Measurements from ENCODE around the gene IL1R2. TPM values are rescaled to one million over a fixed set of nuclear protein-coding genes. Genes with fewer than 3 reads are reported as not detected.
"Not testable (repeated sequence)": the region's sequence is repeated elsewhere in the genome, so short reads cannot be mapped to it uniquely, and the experiment has no call there.

IL1R2 gene
- total RNA-seq, 1 experiment from 2014 or later = 0.59 TPM

DNA sequence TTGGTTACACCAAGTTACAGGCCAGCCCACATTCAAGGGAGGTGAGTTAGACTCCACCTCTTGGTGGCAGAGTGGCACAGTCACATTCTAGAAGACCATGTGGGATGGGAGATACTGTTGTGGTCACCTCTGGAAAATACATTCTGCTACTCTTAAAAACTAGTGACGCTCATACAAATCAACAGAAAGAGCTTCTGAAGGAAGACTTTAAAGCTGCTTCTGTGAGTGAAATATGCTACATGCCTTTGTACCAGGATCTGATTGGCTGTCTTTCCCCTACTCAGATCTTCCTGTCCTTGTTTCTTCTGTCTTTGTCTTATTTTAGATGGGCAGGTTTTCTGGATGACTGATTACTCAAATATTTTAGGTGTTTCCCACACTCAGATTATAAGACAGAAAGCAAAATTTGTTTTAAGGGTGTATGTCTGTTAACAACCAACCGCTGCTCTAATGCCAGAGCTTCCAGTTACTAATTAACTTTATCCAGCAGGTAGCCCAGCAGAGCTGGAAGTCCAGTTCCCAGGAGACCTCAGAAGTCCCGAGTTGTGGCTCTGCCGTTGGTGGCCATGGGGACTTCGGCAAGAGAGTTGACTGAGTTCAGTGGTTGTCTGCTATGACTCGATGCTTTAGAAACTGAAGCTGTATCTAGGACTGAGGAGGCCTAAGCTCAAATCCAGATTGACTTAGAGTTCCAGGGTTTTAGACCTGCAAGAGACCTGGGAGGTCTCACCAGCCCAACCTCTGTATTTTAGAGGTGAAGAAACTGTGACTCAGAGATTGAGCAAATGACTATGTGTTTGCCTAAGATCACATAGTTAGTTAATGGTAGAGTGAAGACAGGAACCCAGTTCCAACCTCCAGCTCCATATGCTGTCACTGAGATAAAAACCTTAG lies 7.4 kb downstream of the IL1R2 start:
- no peak for DNase-seq (ENCODE audit: low read depth)

DNA sequence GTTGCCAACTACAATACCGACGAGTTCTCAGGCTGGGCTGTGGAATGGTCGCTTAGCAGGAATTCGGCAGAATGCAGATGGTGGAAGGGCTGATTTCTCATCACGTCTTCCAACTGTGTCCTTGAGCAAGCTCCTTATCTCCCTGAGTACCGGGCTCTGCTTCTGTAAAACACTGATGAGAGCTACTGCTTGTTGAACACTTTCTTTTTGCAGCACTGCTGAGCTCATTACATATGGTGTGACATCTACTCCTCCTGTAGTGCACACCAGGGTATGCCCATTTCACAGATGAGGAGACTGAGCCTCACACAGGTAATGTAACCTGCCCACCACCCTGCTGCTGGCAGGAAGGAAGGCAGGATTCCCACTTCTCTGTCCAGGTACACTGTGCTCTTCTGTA lies 8.3 kb downstream of the IL1R2 start:
- no peak for DNase-seq (ENCODE audit: low read depth)

DNA sequence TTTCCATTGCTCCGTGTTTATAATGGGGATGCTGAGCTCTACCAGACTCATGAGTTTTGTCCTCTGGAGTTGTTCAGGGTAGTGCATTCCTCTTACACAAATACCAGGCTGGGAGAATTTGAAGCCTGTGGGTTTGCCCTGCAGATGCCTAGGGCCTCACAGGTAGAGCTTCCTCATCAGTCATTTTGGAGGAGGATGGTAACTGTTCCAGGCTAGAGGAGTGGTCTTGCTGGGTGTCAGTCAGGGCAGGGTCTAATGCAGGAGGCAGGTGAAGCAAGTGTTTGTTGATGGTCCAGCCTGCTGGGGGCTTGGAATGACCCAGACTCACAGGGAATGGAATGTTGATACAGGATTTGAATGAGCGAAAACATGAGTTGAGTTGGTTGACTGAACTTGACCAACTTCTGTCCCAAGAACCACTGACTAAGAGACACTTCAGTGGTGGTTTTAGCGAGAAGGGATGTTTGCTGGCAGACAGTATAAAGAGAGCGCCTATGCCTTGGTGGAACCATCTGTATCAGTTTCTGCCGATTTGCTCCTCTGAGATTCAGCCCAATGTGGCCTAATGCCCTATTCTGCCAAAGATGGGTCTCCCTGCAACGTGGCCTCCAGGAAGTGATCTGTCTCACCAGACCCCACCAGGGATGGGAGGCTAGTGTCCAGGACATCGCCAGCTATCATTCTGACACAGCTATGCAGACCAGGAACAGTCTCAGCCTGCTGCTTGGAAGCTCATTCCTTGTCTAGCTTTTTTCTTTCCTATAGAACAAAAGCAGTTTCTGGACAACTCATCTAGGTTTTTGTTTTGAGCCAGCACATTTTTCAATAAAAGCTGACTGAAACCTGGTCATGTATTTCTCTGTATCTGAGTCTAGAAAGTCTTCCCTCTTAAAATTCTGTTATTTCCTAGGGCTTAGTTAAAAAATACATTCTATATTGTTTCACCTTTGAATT lies 9.3 kb downstream of the IL1R2 start:
- DNase-seq (ENCODE audit: low read depth) = no peak

DNA sequence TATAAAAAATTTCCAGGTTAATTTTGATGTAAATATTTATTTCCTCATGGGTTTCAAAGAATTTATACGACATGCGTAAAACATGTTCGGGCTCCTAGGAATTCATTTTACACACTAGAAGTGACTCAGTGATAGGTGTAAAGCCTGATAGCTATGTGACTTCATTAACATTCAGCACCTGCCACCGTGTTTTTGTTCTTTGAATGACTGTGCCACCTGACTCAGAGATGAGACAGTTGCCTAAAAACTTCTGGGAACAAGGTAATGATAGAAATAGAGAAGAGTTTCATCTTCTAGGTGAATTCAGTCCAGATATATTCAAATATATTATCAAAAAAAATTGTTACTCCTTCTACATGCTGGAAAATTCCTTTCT lies 10.0 kb downstream of the IL1R2 start:
- no peak for DNase-seq (ENCODE audit: low read depth)

DNA sequence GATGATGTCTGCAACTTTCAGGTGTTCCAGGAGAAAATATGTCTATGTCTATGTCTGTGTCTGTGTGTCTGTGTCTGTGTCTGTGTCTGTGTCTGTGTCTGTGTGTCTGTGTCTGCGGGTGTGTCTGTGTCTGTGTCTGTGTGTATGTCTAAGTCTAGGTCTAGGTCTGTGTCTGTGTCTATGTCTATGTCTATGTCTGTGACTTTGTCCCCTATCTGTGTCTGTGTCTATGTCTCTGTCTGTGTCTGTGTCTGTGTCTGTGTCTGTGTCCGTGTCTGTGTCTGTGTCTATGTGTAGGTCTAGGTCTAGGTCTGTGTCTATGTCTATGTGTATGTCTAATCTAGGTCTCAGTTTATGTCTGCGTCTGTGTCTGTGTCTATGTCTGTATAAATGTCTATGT lies 10.5 kb downstream of the IL1R2 start:
- DNase-seq (ENCODE audit: low read depth) = no peak

DNA sequence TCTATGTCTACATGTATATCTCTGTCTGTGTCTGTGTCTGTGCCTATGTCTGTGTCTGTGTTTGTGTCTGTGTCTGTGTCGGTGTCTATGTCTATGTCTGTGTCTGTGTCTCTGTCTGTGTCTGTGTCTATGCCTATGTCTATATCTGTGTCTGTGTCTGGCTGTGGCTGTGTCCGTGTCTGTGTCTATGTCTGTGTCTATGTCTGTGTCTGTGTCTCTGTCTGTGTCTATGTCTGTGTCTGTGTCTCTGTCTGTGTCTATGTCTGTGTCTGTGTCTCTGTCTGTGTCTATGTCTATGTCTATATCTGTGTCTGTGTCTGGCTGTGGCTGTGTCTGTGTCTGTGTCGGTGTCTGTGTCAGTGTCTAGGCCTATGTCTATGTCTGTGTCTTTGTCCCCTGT lies 11.1 kb downstream of the IL1R2 start:
- DNase-seq (ENCODE audit: low read depth) = not testable (repeated sequence)

DNA sequence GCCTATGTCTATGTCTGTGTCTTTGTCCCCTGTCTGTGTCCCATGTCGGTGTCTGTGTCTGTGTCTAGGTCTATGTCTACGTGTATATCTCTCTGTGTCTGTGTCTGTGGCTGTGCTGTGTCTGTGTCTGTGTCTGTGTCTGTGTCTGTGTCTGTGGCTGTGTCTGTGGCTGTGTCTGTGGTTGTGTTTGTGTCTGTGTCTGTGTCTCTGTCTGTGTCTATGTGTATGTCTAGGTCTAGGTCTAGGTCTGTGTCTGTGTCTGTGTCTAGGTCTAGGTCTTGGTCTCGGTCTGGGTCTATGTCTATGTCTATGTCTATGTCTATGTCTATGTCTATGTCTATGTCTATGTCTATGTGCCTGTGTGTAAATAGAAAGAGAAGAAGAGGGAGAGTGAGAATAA lies 11.9 kb downstream of the IL1R2 start:
- DNase-seq (ENCODE audit: low read depth) = no peak

DNA sequence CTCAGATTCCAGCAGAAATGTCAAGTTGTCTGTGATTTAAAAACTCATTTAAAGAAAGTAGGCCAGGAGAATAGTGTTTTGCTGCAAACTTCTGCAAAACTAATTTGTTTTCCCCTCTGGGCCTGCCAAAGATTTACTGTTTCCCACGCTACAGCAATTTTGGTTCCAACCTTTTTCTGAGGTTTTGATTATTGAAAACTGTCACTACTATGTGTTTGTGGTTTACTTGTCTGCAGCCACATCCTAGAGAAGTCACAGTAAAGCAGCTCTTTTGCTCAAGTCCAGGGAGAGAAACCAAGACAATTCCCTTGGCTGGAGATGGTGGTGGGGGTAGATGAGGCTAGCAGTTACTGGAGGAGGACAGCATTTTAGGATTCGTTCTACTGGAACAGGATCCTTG lies 12.8 kb downstream of the IL1R2 start:
- DNase-seq (ENCODE audit: low read depth) = no peak

DNA sequence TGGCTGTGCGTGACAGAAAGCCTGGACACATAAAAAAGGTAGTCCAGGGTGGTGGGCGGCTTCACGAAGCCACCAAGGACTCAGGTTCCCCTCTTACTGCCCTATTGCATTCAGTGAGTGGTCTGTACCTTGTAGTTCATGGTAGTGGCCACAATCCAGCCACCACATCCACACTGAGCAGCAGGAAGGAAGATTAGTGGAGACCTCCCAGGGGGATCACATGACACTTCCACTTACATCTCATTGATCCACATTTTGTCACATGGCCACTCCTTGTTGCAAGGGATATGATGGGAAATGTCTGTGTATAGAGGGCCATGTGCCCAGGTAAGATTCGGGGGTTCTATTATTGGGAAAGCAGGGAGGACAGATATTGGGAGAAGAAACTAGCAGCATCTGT lies 13.7 kb downstream of the IL1R2 start:
- DNase-seq (ENCODE audit: low read depth) = no peak

DNA sequence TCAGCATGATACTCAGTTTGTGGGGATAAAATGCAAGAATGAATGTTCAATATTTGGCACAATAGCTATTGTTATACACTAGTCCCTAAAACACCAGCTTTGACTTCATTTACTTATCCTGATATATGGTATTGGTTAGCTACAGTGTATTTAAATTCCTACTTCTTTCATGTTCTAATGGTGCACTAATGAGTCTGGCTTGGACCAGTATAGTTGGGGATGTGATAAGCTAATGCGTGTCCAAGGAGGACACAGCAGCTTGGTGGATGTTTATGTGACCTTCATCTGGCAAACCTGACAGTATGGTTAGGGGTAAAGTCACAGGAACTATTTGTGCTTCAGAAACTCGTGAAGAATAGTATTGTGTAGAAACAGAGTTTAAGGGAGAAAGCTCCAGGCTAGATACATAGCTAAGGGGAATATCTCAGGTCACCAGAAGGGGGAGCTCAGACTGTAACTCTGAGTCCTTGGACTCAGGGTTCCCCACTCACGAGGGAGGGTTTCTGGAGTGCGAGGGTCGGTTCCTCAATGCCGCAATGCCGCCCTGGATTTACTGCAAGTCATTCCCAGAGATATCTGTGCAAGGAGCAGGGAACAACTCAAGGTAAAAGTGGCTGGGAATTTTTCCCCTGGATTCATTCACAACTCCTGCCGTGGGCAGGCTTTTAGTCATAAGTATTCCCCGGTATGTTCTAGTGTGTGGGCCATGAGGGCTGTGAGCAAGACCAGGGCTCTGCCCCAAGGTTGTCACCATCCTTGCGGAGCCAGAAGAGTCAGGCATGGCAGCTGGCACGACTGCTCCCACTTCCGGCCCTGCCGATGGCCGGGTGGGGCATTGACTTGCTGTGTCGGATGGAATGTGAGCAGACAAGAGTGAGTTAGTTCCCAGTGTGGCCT lies 14.5 kb downstream of the IL1R2 start:
- no peak for DNase-seq (ENCODE audit: low read depth)

DNA sequence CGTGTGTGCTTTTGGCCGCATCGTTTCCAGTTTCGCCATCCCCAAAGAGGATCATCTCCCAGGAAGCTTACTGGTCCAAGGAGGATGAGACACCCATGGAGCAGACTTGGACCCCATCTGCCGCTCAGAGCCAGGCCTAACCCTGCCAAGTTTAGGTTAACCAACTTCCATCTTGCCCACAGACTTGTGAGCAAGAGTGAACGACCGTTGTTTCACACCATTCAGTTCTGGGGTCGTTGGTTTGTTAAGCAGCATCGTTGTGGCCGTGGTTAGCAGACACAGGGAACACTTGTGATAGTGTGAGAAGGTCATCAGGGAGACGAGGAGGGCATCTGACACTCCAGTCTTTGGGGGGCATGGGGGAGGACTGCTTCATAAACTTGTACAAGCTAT lies 15.1 kb downstream of the IL1R2 start:
- DNase-seq (ENCODE audit: low read depth) = no peak

DNA sequence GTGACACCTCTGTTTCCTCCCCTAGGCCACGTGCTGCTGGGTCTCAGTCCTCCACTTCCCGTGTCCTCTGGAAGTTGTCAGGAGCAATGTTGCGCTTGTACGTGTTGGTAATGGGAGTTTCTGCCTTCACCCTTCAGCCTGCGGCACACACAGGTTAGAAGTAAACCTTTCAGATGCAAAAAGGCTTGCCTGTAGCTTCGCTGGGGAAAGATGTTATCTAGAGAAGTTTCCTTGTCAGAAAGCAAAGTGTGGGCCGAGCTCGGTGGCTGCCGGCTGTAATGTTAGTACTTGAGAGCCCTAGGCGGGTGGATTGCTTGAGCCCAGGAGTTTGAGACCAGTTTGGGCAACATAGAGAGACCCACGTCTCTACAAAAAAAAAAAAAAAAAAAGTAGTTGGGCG lies 16.7 kb downstream of the IL1R2 start:
- DNase-seq (ENCODE audit: low read depth) = no peak

DNA sequence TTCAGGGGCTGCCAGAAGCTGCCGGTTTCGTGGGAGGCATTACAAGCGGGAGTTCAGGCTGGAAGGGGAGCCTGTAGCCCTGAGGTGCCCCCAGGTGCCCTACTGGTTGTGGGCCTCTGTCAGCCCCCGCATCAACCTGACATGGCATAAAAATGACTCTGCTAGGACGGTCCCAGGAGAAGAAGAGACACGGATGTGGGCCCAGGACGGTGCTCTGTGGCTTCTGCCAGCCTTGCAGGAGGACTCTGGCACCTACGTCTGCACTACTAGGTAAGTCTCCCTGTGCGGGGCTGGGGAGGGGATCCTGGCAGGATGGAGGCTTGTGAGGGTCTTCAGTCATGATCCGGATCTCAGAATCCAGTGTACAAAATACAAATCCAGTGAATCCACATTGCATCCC lies 17.8 kb downstream of the IL1R2 start:
- no peak for DNase-seq (ENCODE audit: low read depth)

DNA sequence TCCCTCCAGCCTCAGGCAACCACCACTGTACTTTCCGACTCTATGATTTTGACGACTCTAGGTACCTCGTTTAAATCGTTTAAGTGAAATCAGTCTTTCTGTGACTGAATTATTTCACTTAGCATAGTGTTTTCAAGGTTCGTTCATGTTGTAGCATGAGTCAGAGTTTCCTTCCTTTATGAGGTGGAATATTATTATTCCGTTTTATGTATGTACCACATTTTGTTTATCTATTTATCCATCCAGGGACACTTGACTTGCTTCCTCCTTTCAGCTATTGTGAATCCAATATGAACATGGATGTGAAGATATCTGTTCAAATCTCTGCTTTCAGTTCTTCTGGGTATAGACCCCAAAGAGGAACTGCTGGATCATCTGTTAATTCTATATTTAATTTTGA lies 19.1 kb downstream of the IL1R2 start:
- DNase-seq (ENCODE audit: low read depth) = no peak

DNA sequence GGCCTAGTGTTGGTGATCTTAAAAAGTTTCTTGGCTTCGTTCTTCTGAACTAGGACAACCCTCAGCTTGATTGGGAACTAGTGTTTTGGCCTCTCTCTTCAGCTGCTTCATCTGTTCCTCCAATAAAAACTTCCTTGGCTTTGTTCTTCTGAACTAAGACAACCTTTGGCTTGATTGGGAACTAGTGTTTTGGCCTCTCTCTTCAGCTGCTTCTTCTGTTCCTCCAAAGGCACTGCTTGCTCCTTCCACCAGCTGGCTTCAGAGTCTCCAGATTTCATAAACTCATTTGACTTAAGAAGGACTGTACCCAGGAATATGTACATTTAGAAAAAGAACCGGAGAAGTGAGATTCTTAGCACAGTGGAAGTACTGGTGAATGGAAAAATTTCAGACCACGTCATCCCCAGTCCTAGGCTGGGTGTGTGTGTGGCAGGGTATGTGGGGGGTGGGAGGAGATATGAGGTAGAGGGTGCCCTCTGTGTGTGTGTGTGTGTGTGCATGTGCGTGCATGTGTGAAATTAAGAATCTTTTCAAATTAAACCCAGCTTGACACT lies 20.4 kb downstream of the IL1R2 start:
- no peak for DNase-seq (ENCODE audit: low read depth)

DNA sequence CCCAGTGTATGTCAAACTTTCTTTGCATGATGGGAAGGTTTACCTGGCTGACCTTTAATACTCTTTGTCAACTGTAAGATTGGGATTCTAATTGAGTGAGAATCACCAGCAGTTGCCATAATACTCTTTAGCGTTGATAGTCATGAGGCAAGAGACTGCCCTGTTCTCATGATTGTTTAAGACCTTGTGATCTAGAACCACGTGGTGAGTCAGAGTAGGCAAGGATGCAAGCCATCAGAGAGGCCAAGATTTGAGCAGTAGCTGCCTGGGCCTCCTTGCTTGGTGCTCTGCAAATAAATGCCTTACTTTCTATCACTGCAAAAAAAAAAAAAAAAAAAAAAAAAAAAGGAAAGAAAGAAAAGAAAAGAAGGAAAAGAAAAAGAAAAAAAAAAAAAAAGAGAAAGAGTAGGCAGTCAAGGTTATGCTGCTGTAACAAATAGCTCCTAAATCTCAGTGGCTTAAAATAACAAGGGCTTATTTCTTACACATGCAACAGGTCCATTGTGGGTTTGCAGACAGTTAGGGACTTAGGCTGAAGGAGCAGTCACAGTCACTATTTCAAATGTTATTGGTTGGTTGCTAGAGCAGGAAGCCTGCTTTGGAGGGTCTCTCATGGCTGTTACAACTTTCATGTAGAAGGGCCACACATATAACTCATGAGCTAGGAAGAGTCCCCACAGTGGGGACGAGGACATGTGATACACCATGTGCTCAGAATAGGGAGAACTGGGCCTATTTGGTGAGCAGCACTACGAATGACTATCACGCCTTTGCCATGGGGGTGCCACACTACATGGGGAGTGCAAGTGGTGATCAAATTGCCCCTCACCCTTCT lies 21.7 kb downstream of the IL1R2 start:
- DNase-seq (ENCODE audit: low read depth) = peak; percentile 24

DNA sequence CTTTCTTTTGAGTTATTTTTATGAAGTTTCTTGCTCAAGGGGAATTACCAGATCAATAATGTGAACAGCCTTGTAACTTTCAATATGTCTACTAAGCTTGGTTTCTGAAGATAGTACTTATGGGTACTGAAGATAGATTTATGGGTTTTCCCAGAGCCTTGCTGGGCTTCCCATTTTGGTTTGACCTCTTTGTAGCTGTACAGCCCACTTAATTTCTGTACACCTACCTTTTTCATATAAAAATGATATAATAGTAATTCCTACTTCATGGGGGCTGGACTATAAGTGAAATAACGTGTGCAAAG lies 22.2 kb downstream of the IL1R2 start:
- no peak for DNase-seq (ENCODE audit: low read depth)

DNA sequence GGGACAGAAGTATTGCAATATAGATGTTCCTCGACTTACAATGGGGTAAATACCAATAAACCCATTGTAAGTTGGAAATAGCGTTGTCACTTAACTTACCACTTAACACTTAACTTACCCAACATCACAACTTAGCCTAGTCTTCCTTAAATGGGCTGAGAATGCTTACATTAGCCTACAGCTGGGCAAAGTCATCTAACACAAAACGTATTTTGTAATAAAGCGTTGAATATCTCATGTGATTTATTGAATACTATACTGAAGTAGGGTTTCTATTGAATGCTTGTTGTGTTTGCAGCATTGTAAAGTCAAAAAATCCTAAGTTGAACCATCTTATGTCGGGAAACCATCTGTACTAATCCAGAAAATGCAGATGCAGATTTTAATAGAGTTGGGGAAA lies 23.6 kb downstream of the IL1R2 start:
- no peak for DNase-seq (ENCODE audit: low read depth)

DNA sequence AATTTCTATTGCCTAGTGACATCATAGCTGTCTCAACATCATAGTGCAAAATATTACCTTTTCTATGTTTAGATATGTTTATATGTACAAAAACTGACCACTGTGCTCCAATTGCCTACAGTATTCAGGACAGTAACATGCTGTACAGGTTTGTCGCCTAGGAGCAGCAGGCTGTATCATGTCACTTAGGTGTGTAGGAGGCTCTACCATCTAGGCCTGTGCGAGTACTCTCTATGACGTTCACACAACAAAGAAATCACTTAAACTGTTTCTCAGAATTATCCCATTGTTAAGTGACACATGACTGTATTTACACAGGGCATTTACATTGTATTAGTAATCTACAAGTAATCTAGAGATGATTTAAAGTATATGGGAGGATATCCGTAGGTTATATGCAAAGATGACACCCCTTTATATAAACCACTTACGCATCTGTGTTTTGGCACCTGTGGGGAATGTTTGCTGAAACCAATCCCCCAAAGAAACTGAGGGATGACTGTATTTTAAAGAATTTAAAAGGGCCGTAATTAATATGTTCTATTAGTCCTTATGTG lies 24.7 kb downstream of the IL1R2 start:
- no peak for DNase-seq (ENCODE audit: low read depth)

DNA sequence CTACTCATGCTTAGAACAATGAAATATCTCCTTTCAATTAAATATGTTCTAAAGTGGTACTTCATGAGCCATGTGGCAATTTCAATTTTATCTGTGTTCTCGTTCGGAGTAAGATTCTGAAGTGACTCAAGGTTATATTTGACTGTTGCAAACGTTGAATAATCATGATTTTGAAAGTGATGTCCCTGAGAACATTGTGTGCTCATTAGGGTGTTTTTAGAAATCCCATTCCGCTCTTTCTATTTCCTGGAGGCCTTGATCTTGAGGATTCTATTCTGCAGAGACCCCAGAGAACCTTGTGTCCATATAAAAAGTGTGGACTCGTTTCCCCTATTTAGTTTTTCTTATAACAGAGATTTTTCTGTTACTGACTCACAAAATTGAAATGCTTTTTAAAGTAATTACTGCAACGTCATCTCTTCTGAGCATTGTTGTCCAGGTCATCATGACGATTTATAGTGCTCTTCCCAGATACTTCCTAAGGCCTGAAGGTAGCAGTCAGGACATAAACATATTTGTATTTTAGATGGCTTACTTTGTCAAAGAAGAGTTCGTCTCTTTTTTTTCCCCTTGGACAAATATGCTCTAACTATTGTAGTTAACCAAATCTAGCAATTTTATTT lies 27.2 kb downstream of the IL1R2 start:
- DNase-seq (ENCODE audit: low read depth) = no peak
